Activated CD4-positive, alpha-beta T cell treated with anti-CD3 and anti-CD28 coated beads, Interleukin-10, Interleukin-2, amounts not matched to agents 100 ng/mL and 50 ng/mL, durations not matched to agents 16 hours and 8 hours (primary cell): ENCODE data around the gene SLCO3A1.

Experiments used
- DNase-seq: peaks from one replicate; pipeline ENCODE4 v3.0.0-alpha.2; 2020

The SLCO3A1 gene

GRCh38 chr15:91885054-91885453 lies 31.5 kb downstream of the SLCO3A1 start:
- DNase-seq: no peak

DNA sequence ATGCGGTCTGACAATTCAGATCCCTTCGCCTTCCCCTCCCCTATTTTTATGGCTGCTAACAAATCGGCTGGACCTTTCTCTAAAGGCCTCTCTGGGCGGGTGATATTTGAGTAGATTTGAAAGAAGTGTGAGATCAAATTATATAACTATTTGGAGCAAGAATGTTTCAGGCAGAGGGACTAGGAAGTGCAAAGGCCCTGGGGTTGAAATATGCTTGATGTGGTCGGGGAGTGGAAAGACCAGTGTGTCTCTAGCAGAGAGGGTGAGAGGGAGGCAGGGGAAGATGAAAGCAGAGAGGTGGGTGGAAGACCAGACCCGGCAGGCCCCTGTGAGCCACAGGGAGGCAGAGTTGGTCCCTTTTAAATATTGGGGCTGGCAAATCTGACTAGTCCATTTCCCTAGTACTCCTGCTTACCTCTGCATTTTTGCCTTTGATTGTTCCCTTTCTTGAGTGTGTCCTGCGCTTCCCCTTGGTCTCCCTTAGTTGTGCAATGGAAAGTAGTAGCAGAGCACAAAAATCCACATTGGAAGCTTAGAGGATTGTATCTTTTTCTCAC lies 32.3 kb downstream of the SLCO3A1 start:
- DNase-seq: no peak

DNA sequence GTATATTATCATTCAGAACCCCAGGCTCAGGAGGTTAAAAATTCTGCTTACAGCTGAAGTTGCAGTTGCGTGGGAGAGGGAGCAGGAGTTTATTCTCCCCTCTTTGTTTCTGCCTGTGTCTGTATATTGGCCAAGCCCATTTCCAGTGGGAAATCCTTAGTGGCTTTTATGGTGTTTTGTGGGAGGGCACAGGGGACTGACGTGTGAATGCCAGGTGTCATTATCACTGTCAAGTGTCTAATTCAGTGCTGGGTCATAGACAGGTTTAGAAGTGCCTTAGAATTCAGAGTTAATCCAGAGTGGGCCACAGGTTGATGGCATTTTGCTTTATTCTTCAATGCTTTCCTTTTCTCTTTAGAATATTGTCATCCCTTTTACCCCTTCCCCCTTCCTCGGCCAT lies 33.4 kb downstream of the SLCO3A1 start:
- DNase-seq: no peak

GRCh38 chr15:91887321-91887720 lies 33.8 kb downstream of the SLCO3A1 start:
- no peak for DNase-seq

DNA sequence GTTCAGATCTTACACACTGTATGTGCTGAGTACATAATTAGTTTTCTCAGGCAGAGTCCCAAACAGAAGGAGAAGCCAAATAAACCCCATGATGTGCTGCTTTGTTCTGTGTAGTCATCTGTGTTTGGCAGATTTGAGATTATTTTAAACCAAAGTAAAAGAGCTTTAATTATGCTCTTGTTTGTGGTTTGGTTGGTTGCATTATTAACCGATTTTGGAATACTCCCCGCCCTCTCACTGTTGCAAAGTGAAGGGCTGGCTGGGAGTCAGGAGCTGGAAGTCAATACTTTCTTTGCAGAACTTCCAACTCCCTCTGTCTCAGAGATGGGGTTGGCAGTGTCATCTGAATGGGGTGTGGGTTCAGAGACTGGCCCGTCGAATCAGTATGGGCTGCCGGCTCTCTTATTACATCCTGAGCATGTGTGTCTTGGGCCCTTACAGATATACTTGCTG lies 34.4 kb downstream of the SLCO3A1 start:
- no peak for DNase-seq

- DNase-seq: no peak
These were observed 35.8 kb downstream of the SLCO3A1 start for GRCh38 chr15:91889111-91889815.

DNA sequence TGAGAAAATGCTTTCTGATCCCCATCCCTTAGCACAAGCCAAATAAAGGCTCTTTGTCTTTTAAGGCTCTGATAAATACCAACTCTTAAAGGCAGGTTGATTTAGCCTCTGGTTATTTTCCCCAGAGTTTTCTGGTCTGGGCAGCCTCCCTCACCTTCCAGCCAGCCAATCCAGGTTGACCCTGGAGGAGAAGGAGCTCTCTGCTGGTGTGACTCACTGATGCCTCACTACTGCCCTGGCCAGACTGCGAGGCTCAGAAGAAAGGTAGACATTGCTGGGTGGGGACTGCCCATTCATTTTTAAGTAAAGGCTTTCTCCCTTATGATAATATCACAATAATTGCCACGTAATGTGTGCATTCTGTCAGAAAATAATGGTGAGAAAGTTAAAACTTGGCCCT lies 37.1 kb downstream of the SLCO3A1 start:
- DNase-seq: no peak

DNA sequence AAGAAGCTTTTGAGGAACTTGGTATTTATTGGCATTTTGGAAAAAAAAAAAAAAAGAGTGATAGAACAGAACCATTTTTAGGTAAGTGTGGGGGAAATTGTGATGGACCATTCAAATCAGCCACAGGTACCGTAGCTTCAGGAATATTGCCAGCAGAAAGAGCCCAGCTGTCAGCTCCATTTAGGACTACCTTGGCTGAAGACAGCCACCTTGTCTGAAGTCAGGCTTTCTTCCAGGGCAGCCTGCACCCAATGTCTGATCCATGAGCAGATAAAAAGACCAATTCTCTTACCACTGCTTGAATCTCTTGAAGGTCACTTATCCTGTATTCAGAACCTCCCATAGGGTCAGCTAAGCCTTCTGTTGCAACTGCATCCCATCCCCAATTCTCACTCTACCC lies 37.6 kb downstream of the SLCO3A1 start:
- no peak for DNase-seq

GRCh38 chr15:91891788-91892345 lies 38.4 kb downstream of the SLCO3A1 start:
- DNase-seq: no peak

DNA sequence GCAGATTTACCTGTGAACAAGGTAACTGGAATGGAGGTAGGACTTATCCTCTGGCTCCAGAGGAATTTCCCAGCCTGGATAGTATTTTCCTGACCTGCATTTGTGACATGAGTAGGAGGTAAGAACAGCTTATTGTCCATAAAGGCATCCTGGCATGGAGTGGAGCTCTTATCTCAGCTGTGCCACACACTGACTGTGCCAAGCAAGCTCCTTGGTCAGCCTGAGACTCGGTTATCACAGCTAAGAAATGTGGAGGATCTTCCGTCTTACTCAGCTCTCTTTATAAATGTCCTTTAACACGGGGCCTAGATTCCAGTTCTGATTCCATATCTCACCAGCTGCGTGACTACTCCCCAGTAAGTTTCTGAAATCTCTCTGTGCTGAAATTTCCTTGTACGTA lies 38.9 kb downstream of the SLCO3A1 start:
- DNase-seq: no peak

DNA sequence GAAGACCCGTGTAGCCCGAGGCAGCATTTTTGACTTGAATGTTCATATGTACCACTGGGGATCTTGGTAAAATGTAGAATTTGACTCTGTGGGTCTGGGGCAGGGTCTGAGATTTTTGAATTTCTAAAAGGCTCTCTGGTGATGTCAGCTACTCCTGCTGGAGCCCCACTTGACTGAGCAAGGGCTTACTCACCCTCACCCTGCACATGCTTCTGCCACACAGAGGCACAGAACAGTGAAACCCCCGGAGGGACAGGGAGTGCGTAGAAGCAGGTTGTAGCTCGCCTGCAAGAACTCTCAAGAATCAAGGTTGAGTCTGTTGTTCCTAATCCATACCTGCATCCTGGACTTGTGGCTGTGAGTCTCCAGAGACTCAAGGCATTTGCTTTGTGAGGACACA lies 41.1 kb downstream of the SLCO3A1 start:
- no peak for DNase-seq

- no peak for DNase-seq
These were observed 41.5 kb downstream of the SLCO3A1 start for GRCh38 chr15:91895051-91895450.

GRCh38 chr15:91896341-91897055 lies 43.0 kb downstream of the SLCO3A1 start:
- no peak for DNase-seq

DNA sequence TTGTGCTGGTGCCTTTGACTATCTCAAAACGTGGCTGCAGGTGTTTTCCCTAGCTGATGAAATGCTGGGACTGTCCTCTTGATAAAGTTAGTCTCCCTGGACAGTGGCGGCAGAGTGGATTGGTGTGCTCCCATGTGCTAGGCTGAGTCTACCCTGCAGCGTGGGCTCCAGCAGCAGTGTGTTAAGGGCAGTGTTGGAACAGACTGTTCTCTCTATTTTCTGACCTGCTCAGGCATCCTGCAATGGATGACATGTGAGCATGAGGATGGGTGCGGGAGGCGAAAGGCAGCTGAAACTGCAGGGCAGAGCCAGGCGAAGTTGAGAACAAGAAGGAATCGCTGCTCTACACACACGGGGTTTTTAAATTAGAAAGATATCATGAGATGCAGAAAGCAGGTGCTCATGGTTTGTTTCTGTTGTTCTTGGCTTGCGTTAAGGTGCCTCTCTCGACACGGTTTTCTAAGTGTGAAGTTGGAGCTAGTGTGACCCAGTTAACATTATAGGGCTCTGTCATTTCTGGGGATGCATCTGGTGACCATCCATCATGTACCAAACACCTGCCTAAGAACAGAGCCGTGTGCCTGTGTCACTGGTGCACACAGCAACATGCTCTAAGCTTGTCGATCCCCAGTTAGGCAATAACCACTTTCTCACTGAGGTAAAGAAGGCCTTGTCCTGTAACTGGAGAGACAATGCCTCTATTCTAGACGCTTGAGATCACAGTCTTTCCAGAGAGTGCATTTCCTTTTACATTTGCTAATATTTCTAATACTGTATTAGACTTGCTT lies 44.3 kb downstream of the SLCO3A1 start:
- no peak for DNase-seq

- no peak for DNase-seq
These were observed 45.3 kb downstream of the SLCO3A1 start for GRCh38 chr15:91898843-91899242.

- no peak for DNase-seq
These were observed 51.4 kb downstream of the SLCO3A1 start for GRCh38 chr15:91904942-91905341.

GRCh38 chr15:91908391-91908790 lies 54.9 kb downstream of the SLCO3A1 start:
- no peak for DNase-seq

GRCh38 chr15:91909111-91909510 lies 55.6 kb downstream of the SLCO3A1 start:
- DNase-seq: no peak

GRCh38 chr15:91909574-91909973 lies 56.1 kb downstream of the SLCO3A1 start:
- DNase-seq: no peak

DNA sequence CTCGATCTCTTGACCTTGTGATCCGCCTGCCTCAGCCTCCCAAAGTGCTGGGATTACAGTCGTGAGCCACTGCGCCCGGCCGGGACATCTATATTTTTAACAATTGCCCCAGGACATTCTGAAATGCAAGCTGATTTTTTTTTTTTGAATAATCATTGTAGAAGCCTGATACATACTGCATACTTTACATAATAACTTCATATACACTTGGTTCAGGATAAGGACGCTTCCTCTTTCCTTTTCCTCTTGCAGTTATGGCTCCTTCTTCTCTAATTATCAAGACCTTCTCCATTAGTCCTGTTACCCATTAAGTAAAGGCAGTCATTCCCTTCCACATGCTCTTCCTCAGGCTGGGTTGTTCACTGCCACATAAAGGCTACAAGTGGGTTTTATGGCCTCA lies 58.3 kb downstream of the SLCO3A1 start:
- no peak for DNase-seq

DNA sequence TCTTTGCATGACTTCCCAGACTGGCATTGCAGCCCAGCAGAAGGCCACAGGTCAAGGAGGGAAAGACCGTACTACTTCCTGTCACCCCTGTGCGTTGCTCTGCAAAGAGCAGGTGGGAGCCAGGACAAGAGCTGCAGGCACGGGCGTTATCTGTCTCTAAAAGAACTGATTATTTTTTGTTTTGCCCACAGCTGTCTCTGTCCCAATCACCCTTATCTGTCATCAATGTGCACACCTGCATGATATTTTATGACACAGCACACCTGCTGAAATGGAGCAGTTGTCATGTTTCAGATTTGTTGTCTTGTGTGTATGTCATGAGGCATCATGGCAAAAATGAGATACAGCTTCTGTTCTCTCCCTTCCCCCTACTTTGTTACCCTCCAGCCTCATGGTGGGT lies 58.8 kb downstream of the SLCO3A1 start:
- DNase-seq: no peak

DNA sequence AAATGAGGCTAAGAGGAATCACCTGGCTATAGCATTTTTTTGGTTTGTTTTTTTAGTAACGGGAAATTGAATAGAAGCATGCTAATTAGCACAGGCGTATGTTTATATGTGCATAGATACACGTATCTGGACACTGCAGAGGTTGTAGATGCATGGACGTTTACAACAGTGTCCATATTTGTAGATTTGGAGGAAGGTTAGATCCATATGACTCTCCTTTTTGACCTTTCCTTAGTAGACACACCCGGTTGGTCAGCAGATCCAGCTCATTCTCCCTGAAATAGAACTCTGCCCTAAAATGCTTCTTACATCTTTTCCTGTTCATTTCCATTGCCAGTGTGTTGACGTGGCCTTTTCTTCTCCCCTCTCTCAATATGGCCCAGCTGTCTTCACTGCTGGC lies 60.1 kb downstream of the SLCO3A1 start:
- no peak for DNase-seq

DNA sequence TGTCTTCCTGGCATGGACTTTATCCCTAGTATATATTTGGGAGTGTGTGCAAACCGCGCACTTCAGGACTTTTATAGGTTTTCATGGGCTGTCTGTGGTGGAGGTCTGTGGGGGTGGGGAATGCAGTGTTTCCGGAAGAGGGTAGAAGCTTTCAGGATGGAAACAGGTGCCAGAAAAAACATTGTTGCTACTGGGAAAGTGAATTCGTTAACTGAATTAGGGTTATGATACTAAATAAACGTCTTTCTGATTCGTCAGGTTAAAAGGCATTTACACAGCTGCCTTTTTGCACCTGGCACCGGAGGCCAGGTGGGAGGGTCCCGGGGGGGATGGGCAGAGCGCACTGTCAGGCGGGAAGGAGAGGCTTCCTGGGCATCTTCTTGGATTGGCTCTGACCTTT lies 62.1 kb downstream of the SLCO3A1 start:
- no peak for DNase-seq
